CD14-positive monocyte (primary cell): ENCODE measurements around the gene SDC4. TPM values are rescaled to one million over a fixed set of nuclear protein-coding genes. Genes with fewer than 3 reads are reported as not detected.

ENCODE experiments used
- DNase-seq, 3 donors: peaks; one replicate each; pipeline ENCODE4 v3.0.0-alpha.2; 2011 to 2022
- H2AFZ ChIP-seq: 2 replicates; pipeline ENCODE4 v1.6.0; 2012; ENCODE audit warnings: mild to moderate bottlenecking, low read depth, low read length, inconsistent platforms; ENCODE audit not compliant: insufficient read depth, poor library complexity, severe bottlenecking
- H3K27ac ChIP-seq, 2 donors: 1 replicate in 1 of 2; 2 replicates in 1 of 2; pipeline ENCODE4 v1.5.1; 2012 to 2013; ENCODE audit warnings: low read length in 2 of 2, control low read depth in 1 of 2, inconsistent platforms in 1 of 2, low read depth in 1 of 2, mild to moderate bottlenecking in 1 of 2
- H3K27me3 ChIP-seq, 2 donors: one replicate each; pipeline versions ENCODE4 v1.6.0 to v1.6.1; 2011 to 2013; ENCODE audit warnings: low read length in 2 of 2; ENCODE audit not compliant: control insufficient read depth in 2 of 2, insufficient read depth in 2 of 2
- H3K36me3 ChIP-seq, 2 donors: replicated peaks in 1 of 2; 1 replicate in 1 of 2; 2 replicates in 1 of 2; pipeline versions ENCODE4 v1.5.1 to v1.6.1; 2012 to 2013; ENCODE audit warnings: low read length in 2 of 2, control low read depth in 1 of 2, inconsistent platforms in 1 of 2, mild to moderate bottlenecking in 1 of 2; ENCODE audit not compliant: insufficient read depth in 2 of 2, control insufficient read depth in 1 of 2
- H3K4me1 ChIP-seq, 2 donors: 1 replicate in 1 of 2; 2 replicates in 1 of 2; pipeline versions ENCODE4 v1.5.1 to v1.6.1; 2012 to 2013; ENCODE audit warnings: low read length in 2 of 2, control low read depth in 1 of 2, inconsistent platforms in 1 of 2, mild to moderate bottlenecking in 1 of 2, moderate library complexity in 1 of 2; ENCODE audit not compliant: insufficient read depth in 2 of 2, control insufficient read depth in 1 of 2
- H3K4me2 ChIP-seq: replicated peaks from 2 replicates; pipeline ENCODE3; 2012; ENCODE audit warnings: low read length, moderate library complexity, mild to moderate bottlenecking; ENCODE audit not compliant: poor library complexity, severe bottlenecking; ENCODE audit errors: extremely low read depth
- H3K4me3 ChIP-seq, 3 experiments: fragments of 200-600 bp in 1 of 3; sonication (generic) in 1 of 3; replicated peaks in 1 of 3; 1 replicate in 2 of 3; 2 replicates in 1 of 3; pipeline ENCODE4 v1.5.1; 2011 to 2013; ENCODE audit warnings: low read length in 3 of 3, mild to moderate bottlenecking in 3 of 3, control low read depth in 2 of 3, low read depth in 2 of 3, inconsistent platforms in 1 of 3, moderate library complexity in 1 of 3
- H3K79me2 ChIP-seq: 2 replicates; pipeline ENCODE4 v1.6.0; 2012; ENCODE audit warnings: mild to moderate bottlenecking, control low read depth, inconsistent platforms, low read length, moderate library complexity; ENCODE audit not compliant: insufficient read depth
- H3K9ac ChIP-seq: 2 replicates; pipeline ENCODE4 v1.6.0; 2017; ENCODE audit warnings: low read length, mild to moderate bottlenecking; ENCODE audit not compliant: insufficient read depth, poor library complexity, severe bottlenecking
- H3K9me3 ChIP-seq, 2 donors: replicated peaks in 1 of 2; 1 replicate in 1 of 2; 2 replicates in 1 of 2; pipeline versions ENCODE4 v1.5.1 to v1.6.1; 2012 to 2013; ENCODE audit warnings: low read length in 2 of 2, control low read depth in 1 of 2; ENCODE audit not compliant: control insufficient read depth in 1 of 2, insufficient read depth in 1 of 2
- H4K20me1 ChIP-seq: 2 replicates; pipeline ENCODE4 v1.6.0; 2012; ENCODE audit warnings: mild to moderate bottlenecking, low read length, control low read depth, moderate library complexity; ENCODE audit not compliant: insufficient read depth
- H3K27ac Mint-ChIP-seq, 7 donors: one replicate each; pipeline ENCODE4 v1.8.0; 2020; ENCODE audit warnings: mild to moderate bottlenecking in 7 of 7, mixed read lengths in 7 of 7, moderate library complexity in 6 of 7, inconsistent platforms in 2 of 7
- H3K27me3 Mint-ChIP-seq, 3 donors: one replicate each; pipeline ENCODE4 v1.8.0; 2021 to 2022; ENCODE audit warnings: low read depth in 3 of 3, mild to moderate bottlenecking in 3 of 3, mixed read lengths in 3 of 3, moderate library complexity in 3 of 3, inconsistent platforms in 1 of 3
- H3K36me3 Mint-ChIP-seq, 2 donors: one replicate each; pipeline ENCODE4 v1.8.0; 2020; ENCODE audit warnings: mixed read lengths in 2 of 2, inconsistent platforms in 1 of 2, mild to moderate bottlenecking in 1 of 2
- H3K4me1 Mint-ChIP-seq: one replicate; pipeline ENCODE4 v1.8.0; 2020; ENCODE audit warnings: mild to moderate bottlenecking, mixed read lengths
- H3K4me3 Mint-ChIP-seq, 2 donors: one replicate each; pipeline ENCODE4 v1.8.0; 2020; ENCODE audit warnings: mild to moderate bottlenecking in 2 of 2, mixed read lengths in 2 of 2, moderate library complexity in 1 of 2
- H3K9me3 Mint-ChIP-seq, 7 donors: one replicate each; pipeline ENCODE4 v1.8.0; 2020 to 2022; ENCODE audit warnings: mixed read lengths in 7 of 7, mild to moderate bottlenecking in 6 of 7, moderate library complexity in 6 of 7, inconsistent platforms in 2 of 7
- CTCF ChIP-seq: fragments of 200-600 bp; IDR thresholded peaks from one replicate; pipeline ENCODE4 v1.8.0; 2022; ENCODE audit warnings: antibody characterized with exemption, mild to moderate bottlenecking
- WGBS: methylation state at CpG from one replicate; pipeline ENCODE4 v1.1.5; 2013; ENCODE audit warnings: missing lambda C conversion rate; ENCODE audit not compliant: insufficient coverage; 5-methylcytosine and 5-hydroxymethylcytosine counted together
- intact Hi-C, 2 donors: fragments of 100-400 bp; cut with micrococcal nuclease; formaldehyde crosslinking; loops; one replicate each; pipeline versions ENCODE4 v1.15.0 to v1.15.1; 2023
- polyA plus RNA-seq, 3 donors: library from polyadenylated mRNA; depleted of rRNA in 1 of 3; unstranded in 2 of 3; stranded (reverse) in 1 of 3; fragments of 300-500 nt in 2 of 3; fragments of >200 nt in 1 of 3; fragmentation: Illumina TruSeq in 2 of 3; gene quantifications; 1 replicate in 2 of 3; 2 replicates in 1 of 3; pipeline ENCODE4 v1.2.3, GENCODE V29; 2012 to 2021

SDC4 gene
- polyA plus RNA-seq, 3 donors: 1.6 to 5.1 (median 1.9) TPM

- no peak for DNase-seq
These were observed 65.3 kb downstream of the SDC4 start for GRCh38 chr20:45282700-45283550.

GRCh38 chr20:45279992-45280391, 68.2 kb downstream of the SDC4 start:
- Histone ChIP-seq H3K4me2 (no peak overlapping the region), H3K79me2 (no peaks in the 10 kb centered on the region), H3K9me3 (no peaks in the 10 kb centered on the region), H3K9ac (no peak overlapping the region), H2AFZ (no peak overlapping the region), H3K36me3 (no peaks in the 10 kb centered on the region), H3K4me3 (no peak overlapping the region), H3K27me3 (peaks cover 0 to 3% of the 10 kb centered on the region in 2 donors), H4K20me1 (no peaks in the 10 kb centered on the region), H3K27ac (no peak overlapping the region), H3K4me1 (peaks cover 0 to 9% of the 10 kb centered on the region in 2 donors)
- Mint-ChIP-seq H3K4me1 (peaks cover 11% of the 10 kb centered on the region), H3K36me3 (no peaks in the 10 kb centered on the region), H3K27ac (no peak overlapping the region), H3K27me3 (peaks cover 2 to 16% (median 11%) of the 10 kb centered on the region in 3 donors), H3K9me3 (peaks cover 0 to 2% (median 0%) of the 10 kb centered on the region in 7 donors), H3K4me3 (no peak overlapping the region)
- TF ChIP-seq CTCF: no peak
- WGBS: no CpG with 5 or more reads among the region's 1 CpG
- no peak for DNase-seq
- intact Hi-C loops: no loop called here

More at GRCh38 chr20:45282700-45283550, 65.3 kb downstream of the SDC4 start:
- no peak overlapping the region for H3K4me3 ChIP-seq
- peaks cover 0 to 9% of the 10 kb centered on the region in 2 donors for H3K4me1 ChIP-seq
- H3K9ac ChIP-seq: no peak overlapping the region
- Mint-ChIP-seq H3K9me3 (peaks cover 0 to 2% (median 0%) of the 10 kb centered on the region in 7 donors), H3K27ac (no peak overlapping the region), H3K4me1 (peaks cover 11% of the 10 kb centered on the region), H3K4me3 (no peak overlapping the region), H3K27me3 (peaks cover 5 to 12% (median 10%) of the 10 kb centered on the region in 3 donors), H3K36me3 (no peaks in the 10 kb centered on the region)
- H3K79me2 ChIP-seq: no peaks in the 10 kb centered on the region
- no peak overlapping the region for H3K27ac ChIP-seq
- H4K20me1 ChIP-seq: no peaks in the 10 kb centered on the region
- no peaks in the 10 kb centered on the region for H3K9me3 ChIP-seq
- no peak for TF ChIP-seq CTCF
- intact Hi-C loops: no loop called here
- H3K36me3 ChIP-seq: no peaks in the 10 kb centered on the region
- WGBS: 94% methylated on average over 4 of the region's 7 CpGs
- no peaks in the 10 kb centered on the region for H3K27me3 ChIP-seq
- H2AFZ ChIP-seq: no peak overlapping the region
- H3K4me2 ChIP-seq: no peak overlapping the region
